HepG2 (cell line): Measurements from ENCODE around the gene KRTCAP2. TPM values are rescaled to one million over a fixed set of nuclear protein-coding genes. Genes with fewer than 3 reads are reported as not detected.

Source experiments
- CHCHD3 ChIP-seq: sonication (generic); formaldehyde crosslinking; IDR thresholded peaks from 2 replicates; pipeline ENCODE4 v1.8.0; 2022; ENCODE audit warnings: mild to moderate bottlenecking, missing genetic modification reagents, moderate library complexity
- DMAP1 ChIP-seq: IDR thresholded peaks from 2 replicates; pipeline ENCODE4 v1.6.1; 2016
- FOXM1 ChIP-seq: sonication (generic); formaldehyde crosslinking; IDR thresholded peaks from 2 replicates; pipeline ENCODE4 v1.5.0; 2020; ENCODE audit warnings: missing genetic modification reagents
- HOXD1 ChIP-seq: sonication (generic); formaldehyde crosslinking; IDR thresholded peaks from 2 replicates; pipeline ENCODE4 v1.5.0; 2020; ENCODE audit warnings: missing genetic modification reagents
- NFE2L1 ChIP-seq: sonication (generic); formaldehyde crosslinking; IDR thresholded peaks from 2 replicates; pipeline ENCODE4 v1.4.0; 2020; ENCODE audit warnings: missing genetic modification reagents, mild to moderate bottlenecking, borderline replicate concordance
- RAD51 ChIP-seq: fragments of 450-650 bp; IDR thresholded peaks from 2 replicates; pipeline ENCODE4 v1.6.1; 2016; ENCODE audit warnings: borderline replicate concordance
- SRSF4 ChIP-seq: fragments of 200-400 bp; formaldehyde crosslinking; IDR thresholded peaks from one replicate; pipeline ENCODE4 v1.6.1; 2018; ENCODE audit warnings: mild to moderate bottlenecking, low read depth, low read length, moderate library complexity; ENCODE audit not compliant: poor library complexity, severe bottlenecking
- XRCC5 ChIP-seq: fragments of 200-400 bp; formaldehyde crosslinking; optimal IDR thresholded peaks from 2 replicates; pipeline ENCODE3; 2017; ENCODE audit warnings: mild to moderate bottlenecking, low read length
- ZBTB3 ChIP-seq: sonication (generic); formaldehyde crosslinking; IDR thresholded peaks from 2 replicates; pipeline ENCODE4 v1.4.0; 2020; ENCODE audit warnings: low read depth, mild to moderate bottlenecking, moderate library complexity, missing genetic modification reagents, borderline replicate concordance
- ZEB1 ChIP-seq: IDR thresholded peaks from 2 replicates; pipeline ENCODE4 v1.6.1; 2012; ENCODE audit warnings: mild to moderate bottlenecking, low read depth, inconsistent platforms; ENCODE audit not compliant: insufficient replicate concordance
- ZFY ChIP-seq: sonication (generic); formaldehyde crosslinking; IDR thresholded peaks from 2 replicates; pipeline ENCODE4 v1.4.0; 2020; ENCODE audit warnings: missing genetic modification reagents
- ZNF33B ChIP-seq: sonication (generic); formaldehyde crosslinking; IDR thresholded peaks from 2 replicates; pipeline ENCODE4 v1.5.1; 2020; ENCODE audit warnings: mild to moderate bottlenecking, missing genetic modification reagents
- ZNF383 ChIP-seq: sonication (generic); formaldehyde crosslinking; IDR thresholded peaks from 2 replicates; pipeline ENCODE4 v1.4.0; 2020; ENCODE audit warnings: missing genetic modification reagents, mild to moderate bottlenecking, borderline replicate concordance
- ZNF431 ChIP-seq: sonication (generic); formaldehyde crosslinking; IDR thresholded peaks from 2 replicates; pipeline ENCODE4 v1.9.0; 2022; ENCODE audit warnings: missing genetic modification reagents, low read depth, mild to moderate bottlenecking, borderline replicate concordance
- ZNF547 ChIP-seq: sonication (generic); formaldehyde crosslinking; IDR thresholded peaks from 2 replicates; pipeline ENCODE4 v1.5.1; 2020; ENCODE audit warnings: mild to moderate bottlenecking, missing genetic modification reagents
- ZNF709 ChIP-seq: sonication (generic); formaldehyde crosslinking; IDR thresholded peaks from 2 replicates; pipeline ENCODE4 v1.5.0; 2020; ENCODE audit warnings: mild to moderate bottlenecking, missing genetic modification reagents
- ZNF839 ChIP-seq: sonication (generic); formaldehyde crosslinking; IDR thresholded peaks from 2 replicates; pipeline ENCODE4 v1.4.0; 2020; ENCODE audit warnings: missing genetic modification reagents, mild to moderate bottlenecking, borderline replicate concordance
- polyA plus RNA-seq, 8 experiments: library from polyadenylated mRNA; depleted of rRNA in 3 of 8; stranded (reverse) in 7 of 8; unstranded in 1 of 8; fragments of >200 nt; fragmentation: Illumina TruSeq in 4 of 8; extraction: Trizol in 4 of 8; gene quantifications; 2 replicates each; pipeline versions ENCODE4 v1.2.1 to v1.2.3, GENCODE V29; 2011 to 2016; ENCODE audit warnings: low read depth in 4 of 8, missing spikeins in 1 of 8, mixed read lengths in 1 of 8; ENCODE audit not compliant: insufficient read depth in 1 of 8
- total RNA-seq, 5 experiments: library from RNA; depleted of rRNA; stranded (reverse); fragments of >200 nt; fragmentation: Illumina TruSeq; extraction: Trizol; gene quantifications; 2 replicates each; pipeline ENCODE4 v1.2.3, GENCODE V29; 2016; ENCODE audit warnings: low read depth in 1 of 5
- TF ChIP-seq, protein P1 (sequence below): sonication (generic); formaldehyde crosslinking; IDR thresholded peaks from 2 replicates; pipeline ENCODE4 v1.4.0; 2020; ENCODE audit warnings: low read depth, mild to moderate bottlenecking, missing genetic modification reagents
- TF ChIP-seq, protein P2 (sequence below): sonication (generic); formaldehyde crosslinking; IDR thresholded peaks from 2 replicates; pipeline ENCODE4 v1.4.0; 2020; ENCODE audit warnings: missing genetic modification reagents, mild to moderate bottlenecking, borderline replicate concordance
- TF ChIP-seq, protein P3 (sequence below): sonication (generic); formaldehyde crosslinking; IDR thresholded peaks from 2 replicates; pipeline ENCODE4 v1.4.0; 2020; ENCODE audit warnings: missing genetic modification reagents
- TF ChIP-seq, protein P4 (sequence below): sonication (generic); formaldehyde crosslinking; IDR thresholded peaks from 2 replicates; pipeline ENCODE4 v1.5.0; 2020; ENCODE audit warnings: missing genetic modification reagents
- TF ChIP-seq, protein P5 (sequence below): sonication (generic); formaldehyde crosslinking; IDR thresholded peaks from 2 replicates; pipeline ENCODE4 v1.5.1; 2020; ENCODE audit warnings: mild to moderate bottlenecking, moderate library complexity, missing genetic modification reagents

The KRTCAP2 gene
- total and polyA plus RNA-seq, 2 of the 13 experiments (the other 11 are each of a cell fraction or from before 2014, with no cell fraction given) = 77.3 to 79.4 TPM

DNA sequence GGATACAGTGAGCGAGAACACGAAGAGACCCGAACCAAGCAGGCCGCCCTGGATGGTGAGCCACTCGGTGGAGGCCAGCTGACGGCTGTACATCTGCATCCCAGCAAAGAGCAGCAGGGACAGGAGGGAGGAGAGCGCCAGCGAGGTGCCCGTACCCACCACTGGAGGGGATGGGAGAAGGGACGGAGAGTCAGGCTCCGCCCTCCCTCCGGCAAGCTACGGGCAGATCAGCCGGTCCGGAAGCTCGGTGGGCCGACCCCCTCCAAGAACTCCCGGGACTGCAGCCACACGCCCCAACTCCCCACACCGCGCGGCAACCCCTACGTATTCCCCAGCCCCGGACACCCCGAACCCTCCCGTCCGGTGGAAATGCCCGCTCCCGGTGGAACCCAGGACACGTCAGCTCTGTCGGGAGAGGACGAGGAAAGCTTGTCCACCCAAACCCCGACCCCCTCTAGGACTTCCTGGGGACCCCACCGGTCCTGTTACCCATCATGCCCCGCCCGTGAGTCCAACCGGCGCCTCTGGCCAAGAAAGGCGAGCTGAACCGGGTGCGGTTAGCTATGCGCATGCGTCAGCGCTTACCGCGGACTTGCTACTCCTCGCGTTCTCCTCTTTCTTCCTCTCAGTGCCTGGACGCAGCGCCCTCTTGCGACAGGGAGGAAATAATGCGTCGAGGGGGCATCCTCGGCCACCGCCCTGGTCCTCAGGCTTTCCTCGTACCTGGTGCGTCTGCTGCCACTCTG is at the start of gene KRTCAP2 (continued):
- peak; percentile 72 for TF ChIP-seq ZNF709 (CRISPR knock-in tag)
- 0 out of 2 replicates have a peak, but pooled peaks have one; percentile 37 for TF ChIP-seq NFE2L1
- peak; percentile 37 for TF ChIP-seq ZEB1
- no peak for TF ChIP-seq ZNF383
- peak; percentile 97 for TF ChIP-seq XRCC5
- TF ChIP-seq, protein P1, sequence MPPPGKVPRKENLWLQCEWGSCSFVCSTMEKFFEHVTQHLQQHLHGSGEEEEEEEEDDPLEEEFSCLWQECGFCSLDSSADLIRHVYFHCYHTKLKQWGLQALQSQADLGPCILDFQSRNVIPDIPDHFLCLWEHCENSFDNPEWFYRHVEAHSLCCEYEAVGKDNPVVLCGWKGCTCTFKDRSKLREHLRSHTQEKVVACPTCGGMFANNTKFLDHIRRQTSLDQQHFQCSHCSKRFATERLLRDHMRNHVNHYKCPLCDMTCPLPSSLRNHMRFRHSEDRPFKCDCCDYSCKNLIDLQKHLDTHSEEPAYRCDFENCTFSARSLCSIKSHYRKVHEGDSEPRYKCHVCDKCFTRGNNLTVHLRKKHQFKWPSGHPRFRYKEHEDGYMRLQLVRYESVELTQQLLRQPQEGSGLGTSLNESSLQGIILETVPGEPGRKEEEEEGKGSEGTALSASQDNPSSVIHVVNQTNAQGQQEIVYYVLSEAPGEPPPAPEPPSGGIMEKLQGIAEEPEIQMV (CRISPR knock-in tag) = peak; percentile 100
- TF ChIP-seq ZNF431 (CRISPR knock-in tag) = no peak
- TF ChIP-seq, protein P2, sequence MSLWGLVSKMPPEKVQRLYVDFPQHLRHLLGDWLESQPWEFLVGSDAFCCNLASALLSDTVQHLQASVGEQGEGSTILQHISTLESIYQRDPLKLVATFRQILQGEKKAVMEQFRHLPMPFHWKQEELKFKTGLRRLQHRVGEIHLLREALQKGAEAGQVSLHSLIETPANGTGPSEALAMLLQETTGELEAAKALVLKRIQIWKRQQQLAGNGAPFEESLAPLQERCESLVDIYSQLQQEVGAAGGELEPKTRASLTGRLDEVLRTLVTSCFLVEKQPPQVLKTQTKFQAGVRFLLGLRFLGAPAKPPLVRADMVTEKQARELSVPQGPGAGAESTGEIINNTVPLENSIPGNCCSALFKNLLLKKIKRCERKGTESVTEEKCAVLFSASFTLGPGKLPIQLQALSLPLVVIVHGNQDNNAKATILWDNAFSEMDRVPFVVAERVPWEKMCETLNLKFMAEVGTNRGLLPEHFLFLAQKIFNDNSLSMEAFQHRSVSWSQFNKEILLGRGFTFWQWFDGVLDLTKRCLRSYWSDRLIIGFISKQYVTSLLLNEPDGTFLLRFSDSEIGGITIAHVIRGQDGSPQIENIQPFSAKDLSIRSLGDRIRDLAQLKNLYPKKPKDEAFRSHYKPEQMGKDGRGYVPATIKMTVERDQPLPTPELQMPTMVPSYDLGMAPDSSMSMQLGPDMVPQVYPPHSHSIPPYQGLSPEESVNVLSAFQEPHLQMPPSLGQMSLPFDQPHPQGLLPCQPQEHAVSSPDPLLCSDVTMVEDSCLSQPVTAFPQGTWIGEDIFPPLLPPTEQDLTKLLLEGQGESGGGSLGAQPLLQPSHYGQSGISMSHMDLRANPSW = 0 out of 2 replicates have a peak, but pooled peaks have one; percentile 59
- TF ChIP-seq, protein P3, sequence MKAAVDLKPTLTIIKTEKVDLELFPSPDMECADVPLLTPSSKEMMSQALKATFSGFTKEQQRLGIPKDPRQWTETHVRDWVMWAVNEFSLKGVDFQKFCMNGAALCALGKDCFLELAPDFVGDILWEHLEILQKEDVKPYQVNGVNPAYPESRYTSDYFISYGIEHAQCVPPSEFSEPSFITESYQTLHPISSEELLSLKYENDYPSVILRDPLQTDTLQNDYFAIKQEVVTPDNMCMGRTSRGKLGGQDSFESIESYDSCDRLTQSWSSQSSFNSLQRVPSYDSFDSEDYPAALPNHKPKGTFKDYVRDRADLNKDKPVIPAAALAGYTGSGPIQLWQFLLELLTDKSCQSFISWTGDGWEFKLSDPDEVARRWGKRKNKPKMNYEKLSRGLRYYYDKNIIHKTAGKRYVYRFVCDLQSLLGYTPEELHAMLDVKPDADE (CRISPR knock-in tag) = no peak
- peak; percentile 61 for TF ChIP-seq HOXD1 (CRISPR knock-in tag)
- no peak for TF ChIP-seq ZNF33B (CRISPR knock-in tag)
- peak; percentile 65; the same call in 1 of the 2 replicates for TF ChIP-seq ZNF547 (CRISPR knock-in tag)
- no peak for TF ChIP-seq FOXM1
- TF ChIP-seq, protein P4, sequence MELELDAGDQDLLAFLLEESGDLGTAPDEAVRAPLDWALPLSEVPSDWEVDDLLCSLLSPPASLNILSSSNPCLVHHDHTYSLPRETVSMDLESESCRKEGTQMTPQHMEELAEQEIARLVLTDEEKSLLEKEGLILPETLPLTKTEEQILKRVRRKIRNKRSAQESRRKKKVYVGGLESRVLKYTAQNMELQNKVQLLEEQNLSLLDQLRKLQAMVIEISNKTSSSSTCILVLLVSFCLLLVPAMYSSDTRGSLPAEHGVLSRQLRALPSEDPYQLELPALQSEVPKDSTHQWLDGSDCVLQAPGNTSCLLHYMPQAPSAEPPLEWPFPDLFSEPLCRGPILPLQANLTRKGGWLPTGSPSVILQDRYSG (CRISPR knock-in tag) = no peak
- TF ChIP-seq, protein P5, sequence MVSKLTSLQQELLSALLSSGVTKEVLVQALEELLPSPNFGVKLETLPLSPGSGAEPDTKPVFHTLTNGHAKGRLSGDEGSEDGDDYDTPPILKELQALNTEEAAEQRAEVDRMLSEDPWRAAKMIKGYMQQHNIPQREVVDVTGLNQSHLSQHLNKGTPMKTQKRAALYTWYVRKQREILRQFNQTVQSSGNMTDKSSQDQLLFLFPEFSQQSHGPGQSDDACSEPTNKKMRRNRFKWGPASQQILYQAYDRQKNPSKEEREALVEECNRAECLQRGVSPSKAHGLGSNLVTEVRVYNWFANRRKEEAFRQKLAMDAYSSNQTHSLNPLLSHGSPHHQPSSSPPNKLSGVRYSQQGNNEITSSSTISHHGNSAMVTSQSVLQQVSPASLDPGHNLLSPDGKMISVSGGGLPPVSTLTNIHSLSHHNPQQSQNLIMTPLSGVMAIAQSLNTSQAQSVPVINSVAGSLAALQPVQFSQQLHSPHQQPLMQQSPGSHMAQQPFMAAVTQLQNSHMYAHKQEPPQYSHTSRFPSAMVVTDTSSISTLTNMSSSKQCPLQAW (CRISPR knock-in tag) = peak; percentile 92
- peak; percentile 47; the same call in 1 of the 2 replicates for TF ChIP-seq ZFY
- no peak for TF ChIP-seq CHCHD3 (CRISPR knock-in tag)
- no peak for TF ChIP-seq SRSF4
- no peak for TF ChIP-seq ZBTB3 (CRISPR knock-in tag)
- TF ChIP-seq DMAP1 = peak; percentile 74; the same call in 1 of the 2 replicates
- no peak for TF ChIP-seq RAD51
- 0 out of 2 replicates have a peak, but pooled peaks have one; percentile 75 for TF ChIP-seq ZNF839 (CRISPR knock-in tag)
